Endothelial cell (in vitro differentiated cells): Measurements from ENCODE around the gene ARL8A. TPM values are rescaled to one million over a fixed set of nuclear protein-coding genes. Genes with fewer than 3 reads are reported as not detected.

Experiments used
- DNase-seq: peaks from one replicate; pipeline ENCODE4 v3.0.0; 2021; ENCODE audit warnings: low spot score
- H3K27ac Mint-ChIP-seq: one replicate; pipeline ENCODE4 v1.8.0; 2021; ENCODE audit warnings: mixed read lengths, inconsistent platforms; ENCODE audit not compliant: unreplicated experiment
- H3K27me3 Mint-ChIP-seq: one replicate; pipeline ENCODE4 v1.8.0; 2021; ENCODE audit warnings: mild to moderate bottlenecking, moderate library complexity, mixed read lengths, inconsistent platforms; ENCODE audit not compliant: unreplicated experiment
- H3K36me3 Mint-ChIP-seq: one replicate; pipeline ENCODE4 v1.8.0; 2021; ENCODE audit warnings: mild to moderate bottlenecking, low read depth, mixed read lengths, inconsistent platforms; ENCODE audit not compliant: unreplicated experiment
- H3K4me1 Mint-ChIP-seq: one replicate; pipeline ENCODE4 v1.8.0; 2021; ENCODE audit warnings: mild to moderate bottlenecking, mixed read lengths, inconsistent platforms; ENCODE audit not compliant: unreplicated experiment
- H3K4me3 Mint-ChIP-seq: one replicate; pipeline ENCODE4 v1.8.0; 2021; ENCODE audit warnings: mild to moderate bottlenecking, mixed read lengths, inconsistent platforms; ENCODE audit not compliant: unreplicated experiment
- H3K9me3 Mint-ChIP-seq: one replicate; pipeline ENCODE4 v1.8.0; 2021; ENCODE audit warnings: mixed read lengths, inconsistent platforms; ENCODE audit not compliant: unreplicated experiment
- total RNA-seq: library from RNA; stranded (reverse); fragmentation: NEBNext Ultra II Directional; extraction: Animal tissue kit (Norgen Biotek cat#: 25700); gene quantifications from one replicate; pipeline ENCODE4 v1.2.1, GENCODE V29; 2021; ENCODE audit not compliant: unreplicated experiment
- TF ChIP-seq, protein P1 (sequence below): fragments of 200-600 bp; sonication (generic); IDR thresholded peaks from one replicate; pipeline ENCODE4 v1.5.0; 2021; ENCODE audit warnings: antibody characterized with exemption; ENCODE audit not compliant: unreplicated experiment

Gene ARL8A
- total RNA-seq, 1 donor from 2014 or later = 38.8 TPM

DNA sequence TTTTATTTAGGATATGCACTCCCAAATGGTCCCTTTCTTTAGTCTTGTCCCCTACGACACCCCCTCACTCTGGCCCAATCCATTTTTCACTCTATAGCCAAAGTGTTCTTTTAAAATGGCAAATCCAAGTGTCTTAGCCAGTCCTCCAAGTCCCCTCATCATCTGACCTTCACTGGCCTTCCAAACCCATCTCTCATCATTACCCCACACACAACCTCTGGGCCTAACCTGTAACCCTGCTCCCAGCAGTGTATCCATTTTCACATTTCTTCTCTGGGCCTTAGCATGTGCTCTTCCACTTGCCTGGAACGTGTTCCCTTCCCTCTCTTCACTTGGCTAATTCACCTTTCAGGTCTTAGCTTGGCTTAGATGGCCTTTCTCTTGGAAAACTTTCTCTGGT lies 6.5 kb upstream of the ARL8A start:
- no peak for DNase-seq
- Mint-ChIP-seq H3K27me3 (peaks cover 10% of the 10 kb centered on the region), H3K4me3 (peak overlapping the region; percentile 68), H3K4me1 (peaks cover 11% of the 10 kb centered on the region), H3K36me3 (peaks cover 8% of the 10 kb centered on the region), H3K27ac (no peak overlapping the region), H3K9me3 (no peaks in the 10 kb centered on the region)
- TF ChIP-seq, protein P1, sequence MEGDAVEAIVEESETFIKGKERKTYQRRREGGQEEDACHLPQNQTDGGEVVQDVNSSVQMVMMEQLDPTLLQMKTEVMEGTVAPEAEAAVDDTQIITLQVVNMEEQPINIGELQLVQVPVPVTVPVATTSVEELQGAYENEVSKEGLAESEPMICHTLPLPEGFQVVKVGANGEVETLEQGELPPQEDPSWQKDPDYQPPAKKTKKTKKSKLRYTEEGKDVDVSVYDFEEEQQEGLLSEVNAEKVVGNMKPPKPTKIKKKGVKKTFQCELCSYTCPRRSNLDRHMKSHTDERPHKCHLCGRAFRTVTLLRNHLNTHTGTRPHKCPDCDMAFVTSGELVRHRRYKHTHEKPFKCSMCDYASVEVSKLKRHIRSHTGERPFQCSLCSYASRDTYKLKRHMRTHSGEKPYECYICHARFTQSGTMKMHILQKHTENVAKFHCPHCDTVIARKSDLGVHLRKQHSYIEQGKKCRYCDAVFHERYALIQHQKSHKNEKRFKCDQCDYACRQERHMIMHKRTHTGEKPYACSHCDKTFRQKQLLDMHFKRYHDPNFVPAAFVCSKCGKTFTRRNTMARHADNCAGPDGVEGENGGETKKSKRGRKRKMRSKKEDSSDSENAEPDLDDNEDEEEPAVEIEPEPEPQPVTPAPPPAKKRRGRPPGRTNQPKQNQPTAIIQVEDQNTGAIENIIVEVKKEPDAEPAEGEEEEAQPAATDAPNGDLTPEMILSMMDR = no peak

DNA sequence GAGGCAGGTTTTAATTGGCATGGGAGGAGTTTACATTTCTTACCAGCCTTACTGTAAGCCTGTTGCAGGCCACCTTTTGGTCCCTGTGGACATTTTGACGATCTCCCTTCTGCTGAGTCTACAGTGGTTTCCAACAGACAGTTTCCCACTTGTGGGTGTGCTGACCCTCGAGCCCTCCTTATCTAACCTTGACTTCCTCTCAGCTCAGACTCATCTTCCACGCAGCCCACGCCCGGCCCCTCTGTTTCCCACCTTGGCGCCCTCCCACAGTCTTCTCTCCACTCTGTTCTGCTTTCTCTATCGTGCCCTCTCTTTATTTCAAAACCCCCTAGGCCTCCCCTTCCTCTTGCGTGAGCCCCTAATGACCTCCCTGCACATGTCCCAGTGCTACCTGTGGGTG lies 6.1 kb upstream of the ARL8A start:
- H3K4me3 Mint-ChIP-seq = no peak overlapping the region
- peaks cover 8% of the 10 kb centered on the region for H3K36me3 Mint-ChIP-seq
- TF ChIP-seq, protein P1 = no peak
- H3K27me3 Mint-ChIP-seq = peaks cover 10% of the 10 kb centered on the region
- no peaks in the 10 kb centered on the region for H3K9me3 Mint-ChIP-seq
- no peak for DNase-seq
- H3K27ac Mint-ChIP-seq = no peak overlapping the region
- H3K4me1 Mint-ChIP-seq = peaks cover 11% of the 10 kb centered on the region

DNA sequence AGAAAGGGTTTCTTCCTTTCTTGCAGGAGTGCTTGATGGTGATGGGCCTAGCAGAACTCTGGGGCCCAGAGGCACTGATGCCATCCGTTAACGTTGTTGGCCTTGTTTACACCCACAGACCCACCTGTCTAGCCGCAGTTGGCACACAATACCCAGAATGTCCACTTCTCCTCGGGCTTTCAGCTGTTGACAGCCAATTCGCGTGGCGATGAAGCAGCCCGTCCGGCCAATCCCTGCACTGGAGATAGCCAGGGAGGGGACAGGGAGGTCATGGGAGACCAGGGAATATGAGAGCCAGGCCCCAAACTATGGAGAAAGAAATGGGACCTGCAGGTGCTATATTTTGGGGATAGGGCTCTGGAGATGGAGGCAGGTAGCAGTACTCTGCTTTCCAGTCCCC lies 5.7 kb upstream of the ARL8A start:
- H3K27ac Mint-ChIP-seq = no peak overlapping the region

DNA sequence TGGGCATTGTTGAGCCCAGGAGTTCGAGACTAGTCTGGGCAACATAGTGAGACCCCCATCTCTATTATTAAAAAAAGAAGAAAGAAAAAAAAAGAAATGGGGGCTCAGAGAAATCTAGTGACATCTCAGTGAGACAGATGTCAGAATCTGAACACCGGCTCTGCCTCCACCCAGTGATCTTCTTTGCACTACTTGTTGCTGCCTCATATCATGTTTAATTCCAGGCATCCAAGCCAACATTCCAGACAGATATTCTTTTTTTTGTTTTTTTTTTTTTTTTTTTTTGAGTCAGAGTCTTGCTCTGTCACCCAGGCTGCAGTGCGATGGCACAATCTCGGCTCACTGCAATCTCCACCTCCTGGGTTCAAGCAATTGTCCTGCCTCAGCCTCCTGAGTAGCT lies 5.0 kb upstream of the ARL8A start:
- Mint-ChIP-seq H3K27me3 (peaks cover 12% of the 10 kb centered on the region), H3K36me3 (peaks cover 8% of the 10 kb centered on the region), H3K9me3 (no peaks in the 10 kb centered on the region), H3K4me3 (no peak overlapping the region), H3K27ac (no peak overlapping the region), H3K4me1 (peaks cover 7% of the 10 kb centered on the region)
- TF ChIP-seq, protein P1 = no peak
- no peak for DNase-seq

More for the DNA sequence above, 5.7 kb upstream of the ARL8A start:
- H3K4me3 Mint-ChIP-seq = no peak overlapping the region
- peaks cover 11% of the 10 kb centered on the region for H3K4me1 Mint-ChIP-seq
- peaks cover 12% of the 10 kb centered on the region for H3K27me3 Mint-ChIP-seq
- H3K9me3 Mint-ChIP-seq = no peaks in the 10 kb centered on the region
- H3K36me3 Mint-ChIP-seq = peaks cover 8% of the 10 kb centered on the region
- no peak for DNase-seq
- TF ChIP-seq, protein P1 = no peak

DNA sequence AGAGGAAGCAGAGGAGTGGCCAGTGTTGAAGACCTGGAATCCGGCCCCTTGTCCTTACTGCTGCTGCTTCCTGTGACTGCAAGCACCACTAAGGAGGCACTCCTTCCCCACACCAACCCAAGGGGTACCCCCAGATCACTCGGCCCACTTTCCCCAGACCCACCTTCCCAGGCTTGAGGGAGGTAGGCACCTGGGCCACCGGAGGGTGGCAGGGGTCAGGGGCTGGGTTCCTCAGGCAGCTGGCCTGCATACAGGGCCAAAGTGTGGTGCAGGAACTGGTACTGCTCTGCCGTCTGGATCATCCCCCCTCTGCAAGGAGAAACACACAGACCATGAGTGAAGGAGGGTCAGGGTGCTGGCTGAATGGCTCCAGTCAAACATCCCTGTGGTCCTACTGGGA lies 3.9 kb upstream of the ARL8A start:
- no peak for DNase-seq
- H3K27ac Mint-ChIP-seq = no peak overlapping the region
- peaks cover 7% of the 10 kb centered on the region for H3K4me1 Mint-ChIP-seq
- H3K4me3 Mint-ChIP-seq = no peak overlapping the region
- H3K9me3 Mint-ChIP-seq = no peaks in the 10 kb centered on the region
- peaks cover 16% of the 10 kb centered on the region for H3K27me3 Mint-ChIP-seq
- TF ChIP-seq, protein P1 = no peak
- peaks cover 8% of the 10 kb centered on the region for H3K36me3 Mint-ChIP-seq
